K562 (cell line): Measurements from ENCODE around the gene PPIE. TPM values are rescaled to one million over a fixed set of nuclear protein-coding genes. Genes with fewer than 3 reads are reported as not detected.

Source experiments
- ATAC-seq: fragments of 200-7000 bp; cut with Tn5 transposase; 3 replicates; pipeline ENCODE4 v1.9.1; 2020; ENCODE audit warnings: moderate library complexity
- BruUV-seq: library from RNA; stranded (reverse); fragments of 400-500 nt; replicated peaks from 2 replicates; lab custom pipeline; 2021; lab: Mats Ljungman, UMichigan
- CTCF ChIA-PET: fragments of 300-600 bp; formaldehyde crosslinking; extraction: SDS; loops from one replicate; lab custom pipeline; 2021; ENCODE audit warnings: low intra/inter-chr PET ratio; lab: Yijun Ruan, JAX
- POLR2A ChIA-PET: fragments of 300-600, 350-650 bp; sonication (Branson Sonifier 250); formaldehyde crosslinking; extraction: SDS; loops from one replicate; lab custom pipeline; 2021; ENCODE audit warnings: antibody characterized with exemption, inconsistent platforms; lab: Yijun Ruan, JAX
- DNase-seq, 4 experiments: peaks; one replicate each; pipeline versions ENCODE4 v3.0.0 to v3.0.0-alpha.2; 2011 to 2018; ENCODE audit warnings: low spot score in 3 of 4, mixed read lengths in 3 of 4; ENCODE audit errors: extremely low read depth in 1 of 4
- FAIRE-seq: peaks from 2 replicates; lab custom pipeline; 2011; peaks lifted over from hg19 to GRCh38; lab: Jason Lieb, UNC
- H2AFZ ChIP-seq: 2 replicates; pipeline ENCODE4 v1.6.0; 2011; ENCODE audit warnings: low read depth, low read length, control low read depth, inconsistent platforms
- H3K27ac ChIP-seq: fragments of 200-600 bp; 3 replicates; pipeline ENCODE4 v1.8.0; 2011; ENCODE audit warnings: low read depth, mild to moderate bottlenecking, control low read depth, inconsistent platforms, low read length, moderate library complexity, mixed read lengths; ENCODE audit errors: extremely low read depth
- H3K27me3 ChIP-seq, 2 experiments: fragments of 300-600 bp in 1 of 2; 2 replicates in 1 of 2; 3 replicates in 1 of 2; pipeline versions ENCODE4 v1.6.0 to v1.8.0; 2011; ENCODE audit warnings: inconsistent platforms in 2 of 2, low read length in 2 of 2, mild to moderate bottlenecking in 1 of 2, mixed read lengths in 1 of 2, moderate library complexity in 1 of 2; ENCODE audit not compliant: control insufficient read depth in 2 of 2, insufficient read depth in 2 of 2
- H3K36me3 ChIP-seq: fragments of 300-600 bp; 3 replicates; pipeline ENCODE4 v1.8.0; 2011; ENCODE audit warnings: mild to moderate bottlenecking, low read length, inconsistent platforms; ENCODE audit not compliant: control insufficient read depth, insufficient read depth
- H3K4me1 ChIP-seq, 2 experiments: fragments of 200-600 bp in 1 of 2; replicated peaks in 1 of 2; 2 replicates in 1 of 2; 3 replicates in 1 of 2; pipeline versions ENCODE4 v1.5.1 to v1.8.0; 2011; ENCODE audit warnings: inconsistent platforms in 2 of 2, low read length in 2 of 2, mild to moderate bottlenecking in 1 of 2, mixed read lengths in 1 of 2, moderate library complexity in 1 of 2; ENCODE audit not compliant: control insufficient read depth in 2 of 2, insufficient read depth in 2 of 2
- H3K4me2 ChIP-seq: 2 replicates; pipeline ENCODE4 v1.6.1; 2011; ENCODE audit warnings: low read length, control low read depth, inconsistent platforms, mixed read lengths; ENCODE audit not compliant: insufficient read depth
- H3K4me3 ChIP-seq: fragments of 200-600 bp; sonication (generic), shearing (Covaris generic); 2 replicates; pipeline ENCODE4 v1.5.1; 2016; ENCODE audit warnings: control low read depth, inconsistent platforms
- H3K79me2 ChIP-seq: fragments of 200-600 bp; 3 replicates; pipeline ENCODE4 v1.8.0; 2011; ENCODE audit warnings: low read length, inconsistent platforms; ENCODE audit not compliant: control insufficient read depth, insufficient read depth
- H3K9ac ChIP-seq, 2 experiments: 2 replicates each; pipeline versions ENCODE4 v1.6.0 to v1.6.1; 2011; ENCODE audit warnings: low read depth in 2 of 2, low read length in 2 of 2, control low read depth in 1 of 2, inconsistent platforms in 1 of 2, mild to moderate bottlenecking in 1 of 2, mixed read lengths in 1 of 2; ENCODE audit not compliant: insufficient read depth in 1 of 2
- H3K9me1 ChIP-seq: one replicate; pipeline ENCODE4 v1.6.0; 2011; ENCODE audit warnings: inconsistent platforms, mild to moderate bottlenecking, low read length, moderate library complexity; ENCODE audit not compliant: control insufficient read depth, insufficient read depth
- H3K9me3 ChIP-seq: replicated peaks from 2 replicates; pipeline ENCODE4 v1.5.1; 2011; ENCODE audit warnings: low read depth, low read length, inconsistent platforms; ENCODE audit not compliant: control insufficient read depth, insufficient read depth
- H4K20me1 ChIP-seq: replicated peaks from 2 replicates; pipeline ENCODE4 v1.6.1; 2011; ENCODE audit warnings: low read length, inconsistent platforms, mixed read lengths; ENCODE audit not compliant: control insufficient read depth, insufficient read depth
- ADNP ChIP-seq: fragments of 200-800 bp; sonication (Bioruptor generic); IDR thresholded peaks from 2 replicates; pipeline ENCODE4 v1.6.1; 2016; ENCODE audit warnings: missing genetic modification characterization, missing compliant biosample characterization
- BMI1 ChIP-seq: fragments of 150-350 bp; IDR thresholded peaks from 2 replicates; pipeline ENCODE4 v1.6.1; 2014; ENCODE audit warnings: low read length
- C11orf30 ChIP-seq: fragments of 450-650 bp; IDR thresholded peaks from 2 replicates; pipeline ENCODE4 v1.6.1; 2016; ENCODE audit warnings: low read depth, mild to moderate bottlenecking
- CHD2 ChIP-seq: IDR thresholded peaks from 2 replicates; pipeline ENCODE4 v1.6.1; 2011; ENCODE audit warnings: low read depth, low read length
- FOXJ2 ChIP-seq: fragments of 200-800 bp; sonication (Bioruptor generic); IDR thresholded peaks from 2 replicates; pipeline ENCODE4 v1.6.1; 2016; ENCODE audit warnings: missing genetic modification characterization, missing compliant biosample characterization
- GTF2E2 ChIP-seq: fragments of 200-800 bp; sonication (Bioruptor generic); IDR thresholded peaks from 2 replicates; pipeline ENCODE4 v1.6.1; 2016; ENCODE audit warnings: missing genetic modification characterization, missing compliant biosample characterization
- KAT2B ChIP-seq: IDR thresholded peaks from one replicate; pipeline ENCODE4 v1.6.1; 2012; ENCODE audit warnings: low read depth, mild to moderate bottlenecking, control low read depth, inconsistent platforms, low read length, moderate library complexity
- MEIS2 ChIP-seq: fragments of 450-650 bp; IDR thresholded peaks from 2 replicates; pipeline ENCODE4 v1.6.1; 2014; ENCODE audit warnings: mild to moderate bottlenecking; ENCODE audit not compliant: partially characterized antibody
- RBM34 ChIP-seq: fragments of 200-400 bp; formaldehyde crosslinking; IDR thresholded peaks from 2 replicates; pipeline ENCODE4 v1.6.1; 2018; ENCODE audit warnings: low read length, borderline replicate concordance; ENCODE audit not compliant: insufficient read depth
- TEAD1 ChIP-seq, 2 experiments: fragments of 450-650 bp in 1 of 2; sonication (generic) in 1 of 2; formaldehyde crosslinking; IDR thresholded peaks; 2 replicates each; pipeline versions ENCODE4 v1.4.0 to v1.8.0; 2020 to 2022; ENCODE audit warnings: mild to moderate bottlenecking in 2 of 2, missing genetic modification reagents in 1 of 2
- U2AF1 ChIP-seq: fragments of 200-400 bp; formaldehyde crosslinking; optimal IDR thresholded peaks from 2 replicates; pipeline ENCODE3; 2017; ENCODE audit warnings: mild to moderate bottlenecking, low read depth, low read length, moderate library complexity
- ZNF274 ChIP-seq: IDR thresholded peaks from 2 replicates; pipeline ENCODE4 v1.6.1; 2011; ENCODE audit warnings: low read depth, mild to moderate bottlenecking, low read length, moderate library complexity, borderline replicate concordance
- ZNF316 ChIP-seq: fragments of 450-650 bp; IDR thresholded peaks from 2 replicates; pipeline ENCODE4 v1.6.1; 2016
- WGBS: fragments of 100-300 bp; shearing (Covaris generic); methylation state at CpG from one replicate; pipeline ENCODE4 v1.1.6; 2016; ENCODE audit warnings: low coverage, mixed read lengths; ENCODE audit not compliant: insufficient coverage; ENCODE audit errors: missing lambda C conversion rate; 5-methylcytosine and 5-hydroxymethylcytosine counted together
- in situ Hi-C: fragments of 300-500 bp; cut with MboI; formaldehyde crosslinking; loops from 4 replicates; pipeline ENCODE4 v1.15.0; 2018; ENCODE audit warnings: inconsistent platforms, mixed read lengths
- intact Hi-C: fragments of 100-400 bp; cut with micrococcal nuclease; formaldehyde crosslinking; loops from 2 replicates; pipeline ENCODE4 v1.14.2; 2022
- polyA plus RNA-seq, 8 experiments: library from polyadenylated mRNA; depleted of rRNA in 4 of 8; stranded (reverse) in 5 of 8; unstranded in 3 of 8; fragments of >200 nt; fragmentation: Nextera tagmentation in 2 of 8; fragmentation: Illumina TruSeq in 1 of 8; extraction: Ambion mirVana in 2 of 8; extraction: Trizol in 1 of 8; gene quantifications; 2 replicates each; pipeline versions ENCODE4 v1.2.1 to v1.2.3, GENCODE V29; 2011 to 2014; ENCODE audit warnings: inconsistent platforms in 1 of 8, missing spikeins in 1 of 8
- total RNA-seq, 7 experiments: library from RNA; depleted of rRNA in 6 of 7; stranded (reverse); fragments of >200 nt in 6 of 7; fragmentation: Illumina TruSeq in 2 of 7; extraction: Trizol in 2 of 7; gene quantifications; 2 replicates each; pipeline versions ENCODE4 v1.2.1 to v1.2.3, GENCODE V29; 2011 to 2021; ENCODE audit warnings: low replicate concordance in 1 of 7
- TF ChIP-seq, protein P1 (sequence below): sonication (generic); formaldehyde crosslinking; IDR thresholded peaks from 2 replicates; pipeline ENCODE4 v1.8.0; 2022; ENCODE audit warnings: mild to moderate bottlenecking, missing genetic modification reagents
- TF ChIP-seq, protein P2 (sequence below): fragments of 450-650 bp; IDR thresholded peaks from 2 replicates; pipeline ENCODE4 v1.6.1; 2016
- TF ChIP-seq, protein P3 (sequence below), 2 experiments: IDR thresholded peaks in 1 of 2; conservative IDR thresholded peaks in 1 of 2; 2 replicates each; pipeline ENCODE4 v1.6.1; 2016; ENCODE audit warnings: low read depth in 2 of 2, mild to moderate bottlenecking in 1 of 2, missing compliant biosample characterization in 1 of 2, missing genetic modification characterization in 1 of 2, moderate library complexity in 1 of 2

The PPIE gene
- total and polyA plus RNA-seq, 9 of the 15 experiments (the other 6 are each of a cell fraction or from before 2014, with no cell fraction given), result 75.4 to 444 (median 131) TPM

DNA sequence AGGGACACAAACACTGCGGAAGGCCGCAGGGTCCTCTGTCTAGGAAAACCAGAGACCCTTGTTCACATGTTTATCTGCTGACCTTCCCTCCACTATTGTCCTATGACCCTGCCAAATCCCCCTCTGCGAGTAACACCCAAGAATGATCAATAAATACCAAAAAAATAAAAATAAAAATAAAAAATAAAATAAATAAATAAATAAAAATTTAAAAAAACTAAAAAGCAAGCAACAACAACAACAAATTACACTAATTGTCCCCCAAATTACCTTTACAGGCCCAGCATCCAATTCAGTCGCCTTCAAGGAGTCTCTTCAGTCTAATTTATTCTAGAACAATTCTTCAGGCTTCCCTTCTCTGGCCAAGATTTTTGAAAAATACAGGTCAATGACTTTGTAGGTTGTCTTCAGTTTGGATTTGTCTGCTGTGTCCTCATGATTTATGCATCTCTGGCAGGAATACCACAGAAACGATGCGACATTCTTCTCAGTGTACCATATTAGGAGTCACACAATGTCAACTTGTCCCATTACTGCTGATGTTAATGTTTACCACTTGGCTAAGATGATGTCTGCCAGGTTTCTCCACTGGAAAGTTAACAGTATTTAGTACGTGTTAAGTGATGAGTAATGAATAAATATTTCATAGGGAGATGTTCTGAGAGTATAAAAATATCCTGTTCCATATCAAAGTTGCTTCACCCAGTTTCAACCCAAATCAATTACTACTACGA lies 70.3 kb downstream of the PPIE start:
- Histone ChIP-seq H3K79me2 (no peaks in the 10 kb centered on the region), H3K4me3 (no peak overlapping the region), H4K20me1 (no peaks in the 10 kb centered on the region), H3K4me1 (no peaks in the 10 kb centered on the region), H3K27me3 (peaks cover 0 to 2% of the 10 kb centered on the region in 2 experiments; a peak in 1 of 5 replicates), H3K9me3 (no peaks in the 10 kb centered on the region), H3K9me1 (no peaks in the 10 kb centered on the region), H3K4me2 (no peak overlapping the region), H2AFZ (no peak overlapping the region), H3K9ac (no peak overlapping the region), H3K36me3 (no peaks in the 10 kb centered on the region), H3K27ac (no peak overlapping the region)
- POLR2A ChIA-PET, result no interaction called here
- FAIRE-seq (peak; percentile 37), ATAC-seq (no peak), DNase-seq (no peak)
- intact Hi-C loops (no loop called here), in situ Hi-C loops (no loop called here)
- no TSS peak for BruUV-seq
- WGBS, result 17% methylated on average over 6 of the region's 8 CpGs
- CTCF ChIA-PET, result no interaction called here
- TF ChIP-seq ZNF274 (no peak), C11orf30 (peak; percentile 34; the same call in 1 of the 2 replicates), ZNF316 (peak; percentile 55), KAT2B (no peak), U2AF1 (no peak), CHD2 (no peak), ADNP (no peak), MEIS2 (peak; percentile 55), GTF2E2 (tag) (no peak), FOXJ2 (tag) (no peak), RBM34 (no peak), TEAD1 (CRISPR knock-in tag; IDR thresholded peaks at IDR 0.05) (no peak), BMI1 (no peak)
- TF ChIP-seq, protein P1, sequence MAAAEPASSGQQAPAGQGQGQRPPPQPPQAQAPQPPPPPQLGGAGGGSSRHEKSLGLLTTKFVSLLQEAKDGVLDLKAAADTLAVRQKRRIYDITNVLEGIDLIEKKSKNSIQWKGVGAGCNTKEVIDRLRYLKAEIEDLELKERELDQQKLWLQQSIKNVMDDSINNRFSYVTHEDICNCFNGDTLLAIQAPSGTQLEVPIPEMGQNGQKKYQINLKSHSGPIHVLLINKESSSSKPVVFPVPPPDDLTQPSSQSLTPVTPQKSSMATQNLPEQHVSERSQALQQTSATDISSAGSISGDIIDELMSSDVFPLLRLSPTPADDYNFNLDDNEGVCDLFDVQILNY (CRISPR knock-in tag), result no peak
- TF ChIP-seq, protein P2, sequence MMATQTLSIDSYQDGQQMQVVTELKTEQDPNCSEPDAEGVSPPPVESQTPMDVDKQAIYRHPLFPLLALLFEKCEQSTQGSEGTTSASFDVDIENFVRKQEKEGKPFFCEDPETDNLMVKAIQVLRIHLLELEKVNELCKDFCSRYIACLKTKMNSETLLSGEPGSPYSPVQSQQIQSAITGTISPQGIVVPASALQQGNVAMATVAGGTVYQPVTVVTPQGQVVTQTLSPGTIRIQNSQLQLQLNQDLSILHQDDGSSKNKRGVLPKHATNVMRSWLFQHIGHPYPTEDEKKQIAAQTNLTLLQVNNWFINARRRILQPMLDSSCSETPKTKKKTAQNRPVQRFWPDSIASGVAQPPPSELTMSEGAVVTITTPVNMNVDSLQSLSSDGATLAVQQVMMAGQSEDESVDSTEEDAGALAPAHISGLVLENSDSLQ, result peak; percentile 40
- TF ChIP-seq, protein P3, sequence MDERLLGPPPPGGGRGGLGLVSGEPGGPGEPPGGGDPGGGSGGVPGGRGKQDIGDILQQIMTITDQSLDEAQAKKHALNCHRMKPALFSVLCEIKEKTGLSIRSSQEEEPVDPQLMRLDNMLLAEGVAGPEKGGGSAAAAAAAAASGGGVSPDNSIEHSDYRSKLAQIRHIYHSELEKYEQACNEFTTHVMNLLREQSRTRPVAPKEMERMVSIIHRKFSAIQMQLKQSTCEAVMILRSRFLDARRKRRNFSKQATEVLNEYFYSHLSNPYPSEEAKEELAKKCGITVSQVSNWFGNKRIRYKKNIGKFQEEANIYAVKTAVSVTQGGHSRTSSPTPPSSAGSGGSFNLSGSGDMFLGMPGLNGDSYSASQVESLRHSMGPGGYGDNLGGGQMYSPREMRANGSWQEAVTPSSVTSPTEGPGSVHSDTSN (CRISPR knock-in tag; IDR thresholded peaks at IDR 0.05; ENCODE audit: low read depth), result no peak
- TF ChIP-seq, protein P3 (tag; conservative IDR thresholded peaks at IDR 0.05; ENCODE audit: low read depth), result peak; percentile 28; the same call in 1 of the 2 replicates
